ENCODE results near the gene CALHM2.
A peak's percentile ranks its signal among the peaks of the same experiment; 100 is the strongest.

The CALHM2 gene

GRCh38 chr10:103475437-103475836 lies 23.3 kb upstream of the CALHM2 start:
- no peak for DNase-seq

GRCh38 chr10:103474077-103474476 lies 21.9 kb upstream of the CALHM2 start:
- DNase-seq, result no peak

GRCh38 chr10:103473261-103473671 lies 21.1 kb upstream of the CALHM2 start:
- peak; percentile 21 for DNase-seq

GRCh38 chr10:103472005-103472404 lies 19.8 kb upstream of the CALHM2 start:
- DNase-seq, result no peak

GRCh38 chr10:103470761-103471653 lies 18.8 kb upstream of the CALHM2 start:
- DNase-seq, result no peak

- DNase-seq, result no peak
Observed at GRCh38 chr10:103469201-103469600, 17.0 kb upstream of the CALHM2 start.

GRCh38 chr10:103467406-103467805 lies 15.2 kb upstream of the CALHM2 start:
- no peak for DNase-seq

- no peak for DNase-seq
Observed at GRCh38 chr10:103466734-103467133, 14.6 kb upstream of the CALHM2 start.

GRCh38 chr10:103465411-103466179 lies 13.4 kb upstream of the CALHM2 start:
- no peak for DNase-seq

GRCh38 chr10:103463499-103463898 lies 11.3 kb upstream of the CALHM2 start:
- DNase-seq, result no peak

- no peak for DNase-seq
Observed at GRCh38 chr10:103459615-103460014, 7.4 kb upstream of the CALHM2 start.

- no peak for DNase-seq
Observed at GRCh38 chr10:103458720-103459119, 6.5 kb upstream of the CALHM2 start, which contains the start of gene CALHM1. Gene CALHM1, minus strand, starts transcription at chr10:103458900. Its CDS starts 149 bp downstream, at chr10:103458751.

- DNase-seq, result no peak
Observed at GRCh38 chr10:103457896-103458583, 5.9 kb upstream of the CALHM2 start.

- DNase-seq, result no peak
Observed at GRCh38 chr10:103457176-103457712, 5.1 kb upstream of the CALHM2 start.

- no peak for DNase-seq
Observed at GRCh38 chr10:103456074-103456660, 4.0 kb upstream of the CALHM2 start.

- DNase-seq, result no peak
Observed at GRCh38 chr10:103455235-103455634, 3.1 kb upstream of the CALHM2 start.

GRCh38 chr10:103454026-103454425 lies 1.9 kb upstream of the CALHM2 start:
- DNase-seq, result no peak

- DNase-seq, result no peak
Observed at GRCh38 chr10:103452506-103453230, 498 bp upstream of the CALHM2 start.

GRCh38 chr10:103451091-103451813 lies 918 bp downstream of the CALHM2 start:
- no peak for DNase-seq

- no peak for DNase-seq
Observed at GRCh38 chr10:103450201-103450695, 1.9 kb downstream of the CALHM2 start.

All from NCI-H1417 treated with DMSO at 0.1 percent for 48 hours (cell line).